ENCODE measurements around the gene RAB17. TPM values are rescaled to one million over a fixed set of nuclear protein-coding genes. Genes with fewer than 3 reads are reported as not detected.

The RAB17 gene
- total RNA-seq, 1 experiment from 2014 or later, result 41.8 TPM

DNA sequence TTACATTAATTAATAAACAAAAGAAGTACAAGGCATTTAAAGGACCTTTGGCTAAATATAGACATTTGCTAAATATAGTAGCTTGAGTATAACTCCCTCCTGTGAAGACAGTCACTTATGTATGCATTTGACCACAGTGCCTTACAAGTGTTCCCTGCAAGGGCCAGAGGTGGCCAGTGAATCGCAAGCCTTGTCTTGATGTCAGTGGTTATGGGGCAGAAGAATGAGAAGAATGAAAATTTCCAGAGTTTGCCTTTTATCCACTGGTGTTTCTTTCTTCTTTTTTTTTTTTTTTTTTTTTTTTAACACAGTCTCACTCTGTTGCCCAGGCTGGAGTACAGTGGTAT is 38.6 kb upstream of the RAB17 start:
- POLR2A ChIA-PET, result no interaction called here
- Histone ChIP-seq H3K9ac (ENCODE audit: low read length) (no peak overlapping the region), H4K20me1 (ENCODE audit: insufficient read depth) (no peaks in the 10 kb centered on the region), H3K9me2 (ENCODE audit: insufficient read depth) (no peaks in the 10 kb centered on the region), H3K27me3 (ENCODE audit: insufficient read depth, low read length) (no peaks in the 10 kb centered on the region), H3K9me3 (ENCODE audit: control insufficient read depth in 1 of 2, insufficient read depth in 1 of 2, low read depth in 1 of 2, low read length in 2 of 2) (no peaks in the 10 kb centered on the region), H3K36me3 (ENCODE audit: control insufficient read depth in 1 of 2, insufficient read depth in 2 of 2, low read length in 2 of 2) (no peaks in the 10 kb centered on the region), H3K4me2 (ENCODE audit: low read length) (no peak overlapping the region), H3K4me1 (ENCODE audit: control insufficient read depth in 1 of 2, insufficient read depth in 2 of 2, low read length in 2 of 2) (no peaks in the 10 kb centered on the region), H3K79me2 (ENCODE audit: insufficient read depth, low read length) (no peaks in the 10 kb centered on the region), H3K4me3 (replicated peaks in 1 of 2; ENCODE audit: low read depth in 1 of 2, low read length in 2 of 2) (no peak overlapping the region), H2AFZ (ENCODE audit: low read depth, low read length, poor library complexity, severe bottlenecking) (no peak overlapping the region), H3K27ac (ENCODE audit: low read depth, low read length) (no peak overlapping the region)
- intact Hi-C loops (cut with micrococcal nuclease), result no loop called here
- CTCF ChIA-PET, result no interaction called here
- DNase-seq (ENCODE audit: low read depth, low spot score), result no peak
- TF ChIP-seq POLR2A (IDR thresholded peaks at IDR 0.05; ENCODE audit: borderline replicate concordance, extremely low read depth, insufficient read depth, insufficient read length) (no peak), SRF (IDR thresholded peaks at IDR 0.05; ENCODE audit: low read depth) (no peak), ELF1 (IDR thresholded peaks at IDR 0.05; ENCODE audit: borderline replicate concordance, low read depth) (no peak), SIN3A (IDR thresholded peaks at IDR 0.05; ENCODE audit: low read depth) (no peak), EZH2 (IDR thresholded peaks at IDR 0.05) (no peak), EGR1 (IDR thresholded peaks at IDR 0.05; ENCODE audit: low read depth) (no peak), FOSL1 (IDR thresholded peaks at IDR 0.05; ENCODE audit: low read depth) (no peak), CEBPB (IDR thresholded peaks at IDR 0.05; ENCODE audit: low read depth) (no peak), CTCF (IDR thresholded peaks at IDR 0.05 in 2 of 3, conservative IDR thresholded peaks at IDR 0.05 in 1 of 3; ENCODE audit: borderline replicate concordance in 1 of 3, insufficient read depth in 1 of 3, low read depth in 2 of 3, low read length in 2 of 3) (no peak), POLR2AphosphoS5 (IDR thresholded peaks at IDR 0.05; ENCODE audit: low read depth, low read length) (no peak), ZNF274 (IDR thresholded peaks at IDR 0.05; ENCODE audit: low read depth, low read length) (no peak), RAD21 (IDR thresholded peaks at IDR 0.05; ENCODE audit: low read depth) (no peak), CBX3 (IDR thresholded peaks at IDR 0.05; ENCODE audit: low read depth) (no peak), TCF7L2 (IDR thresholded peaks at IDR 0.05; ENCODE audit: borderline replicate concordance, extremely low read depth, insufficient read depth, insufficient read length) (no peak), MAX (IDR thresholded peaks at IDR 0.05) (no peak), EZH2phosphoT487 (IDR thresholded peaks at IDR 0.05; ENCODE audit: borderline replicate concordance) (no peak)
- TF ChIP-seq, protein P1, sequence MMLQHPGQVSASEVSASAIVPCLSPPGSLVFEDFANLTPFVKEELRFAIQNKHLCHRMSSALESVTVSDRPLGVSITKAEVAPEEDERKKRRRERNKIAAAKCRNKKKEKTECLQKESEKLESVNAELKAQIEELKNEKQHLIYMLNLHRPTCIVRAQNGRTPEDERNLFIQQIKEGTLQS (IDR thresholded peaks at IDR 0.05), result no peak
- TF ChIP-seq, protein P2, sequence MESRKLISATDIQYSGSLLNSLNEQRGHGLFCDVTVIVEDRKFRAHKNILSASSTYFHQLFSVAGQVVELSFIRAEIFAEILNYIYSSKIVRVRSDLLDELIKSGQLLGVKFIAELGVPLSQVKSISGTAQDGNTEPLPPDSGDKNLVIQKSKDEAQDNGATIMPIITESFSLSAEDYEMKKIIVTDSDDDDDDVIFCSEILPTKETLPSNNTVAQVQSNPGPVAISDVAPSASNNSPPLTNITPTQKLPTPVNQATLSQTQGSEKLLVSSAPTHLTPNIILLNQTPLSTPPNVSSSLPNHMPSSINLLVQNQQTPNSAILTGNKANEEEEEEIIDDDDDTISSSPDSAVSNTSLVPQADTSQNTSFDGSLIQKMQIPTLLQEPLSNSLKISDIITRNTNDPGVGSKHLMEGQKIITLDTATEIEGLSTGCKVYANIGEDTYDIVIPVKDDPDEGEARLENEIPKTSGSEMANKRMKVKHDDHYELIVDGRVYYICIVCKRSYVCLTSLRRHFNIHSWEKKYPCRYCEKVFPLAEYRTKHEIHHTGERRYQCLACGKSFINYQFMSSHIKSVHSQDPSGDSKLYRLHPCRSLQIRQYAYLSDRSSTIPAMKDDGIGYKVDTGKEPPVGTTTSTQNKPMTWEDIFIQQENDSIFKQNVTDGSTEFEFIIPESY (IDR thresholded peaks at IDR 0.05; ENCODE audit: extremely low read depth, insufficient replicate concordance, low read length), result no peak
- TF ChIP-seq, protein P3, sequence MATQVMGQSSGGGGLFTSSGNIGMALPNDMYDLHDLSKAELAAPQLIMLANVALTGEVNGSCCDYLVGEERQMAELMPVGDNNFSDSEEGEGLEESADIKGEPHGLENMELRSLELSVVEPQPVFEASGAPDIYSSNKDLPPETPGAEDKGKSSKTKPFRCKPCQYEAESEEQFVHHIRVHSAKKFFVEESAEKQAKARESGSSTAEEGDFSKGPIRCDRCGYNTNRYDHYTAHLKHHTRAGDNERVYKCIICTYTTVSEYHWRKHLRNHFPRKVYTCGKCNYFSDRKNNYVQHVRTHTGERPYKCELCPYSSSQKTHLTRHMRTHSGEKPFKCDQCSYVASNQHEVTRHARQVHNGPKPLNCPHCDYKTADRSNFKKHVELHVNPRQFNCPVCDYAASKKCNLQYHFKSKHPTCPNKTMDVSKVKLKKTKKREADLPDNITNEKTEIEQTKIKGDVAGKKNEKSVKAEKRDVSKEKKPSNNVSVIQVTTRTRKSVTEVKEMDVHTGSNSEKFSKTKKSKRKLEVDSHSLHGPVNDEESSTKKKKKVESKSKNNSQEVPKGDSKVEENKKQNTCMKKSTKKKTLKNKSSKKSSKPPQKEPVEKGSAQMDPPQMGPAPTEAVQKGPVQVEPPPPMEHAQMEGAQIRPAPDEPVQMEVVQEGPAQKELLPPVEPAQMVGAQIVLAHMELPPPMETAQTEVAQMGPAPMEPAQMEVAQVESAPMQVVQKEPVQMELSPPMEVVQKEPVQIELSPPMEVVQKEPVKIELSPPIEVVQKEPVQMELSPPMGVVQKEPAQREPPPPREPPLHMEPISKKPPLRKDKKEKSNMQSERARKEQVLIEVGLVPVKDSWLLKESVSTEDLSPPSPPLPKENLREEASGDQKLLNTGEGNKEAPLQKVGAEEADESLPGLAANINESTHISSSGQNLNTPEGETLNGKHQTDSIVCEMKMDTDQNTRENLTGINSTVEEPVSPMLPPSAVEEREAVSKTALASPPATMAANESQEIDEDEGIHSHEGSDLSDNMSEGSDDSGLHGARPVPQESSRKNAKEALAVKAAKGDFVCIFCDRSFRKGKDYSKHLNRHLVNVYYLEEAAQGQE (IDR thresholded peaks at IDR 0.05; ENCODE audit: low read depth), result no peak
- no peak for ATAC-seq
- RAD21 ChIA-PET (ENCODE audit: low non-redundant PET in 1 of 2, low total read pairs in 2 of 2, uncharacterized antibody in 2 of 2, unreplicated experiment in 2 of 2), result no interaction called here
- no TSS peak for BruUV-seq (replicated peaks)
